K562 (cell line): ENCODE results near the gene ALG5. TPM values are rescaled to one million over a fixed set of nuclear protein-coding genes. Genes with fewer than 3 reads are reported as not detected.
A peak's percentile ranks its signal among the peaks of the same experiment; 100 is the strongest.

ENCODE experiments used
- ATAC-seq: fragments of 200-7000 bp; cut with Tn5 transposase; 3 replicates; pipeline ENCODE4 v1.9.1; 2020; ENCODE audit warnings: moderate library complexity
- BruUV-seq: library from RNA; stranded (reverse); fragments of 400-500 nt; replicated peaks from 2 replicates; lab custom pipeline; 2021; lab: Mats Ljungman, UMichigan
- CTCF ChIA-PET: fragments of 300-600 bp; formaldehyde crosslinking; extraction: SDS; loops from one replicate; lab custom pipeline; 2021; ENCODE audit warnings: low intra/inter-chr PET ratio; lab: Yijun Ruan, JAX
- POLR2A ChIA-PET: fragments of 300-600, 350-650 bp; sonication (Branson Sonifier 250); formaldehyde crosslinking; extraction: SDS; loops from one replicate; lab custom pipeline; 2021; ENCODE audit warnings: antibody characterized with exemption, inconsistent platforms; lab: Yijun Ruan, JAX
- DNase-seq, 4 experiments: peaks; one replicate each; pipeline versions ENCODE4 v3.0.0 to v3.0.0-alpha.2; 2011 to 2018; ENCODE audit warnings: low spot score in 3 of 4, mixed read lengths in 3 of 4; ENCODE audit errors: extremely low read depth in 1 of 4
- FAIRE-seq: peaks from 2 replicates; lab custom pipeline; 2011; peaks lifted over from hg19 to GRCh38; lab: Jason Lieb, UNC
- H2AFZ ChIP-seq: 2 replicates; pipeline ENCODE4 v1.6.0; 2011; ENCODE audit warnings: low read depth, low read length, control low read depth, inconsistent platforms
- H3K27ac ChIP-seq: fragments of 200-600 bp; 3 replicates; pipeline ENCODE4 v1.8.0; 2011; ENCODE audit warnings: low read depth, mild to moderate bottlenecking, control low read depth, inconsistent platforms, low read length, moderate library complexity, mixed read lengths; ENCODE audit errors: extremely low read depth
- H3K27me3 ChIP-seq, 2 experiments: fragments of 300-600 bp in 1 of 2; 2 replicates in 1 of 2; 3 replicates in 1 of 2; pipeline versions ENCODE4 v1.6.0 to v1.8.0; 2011; ENCODE audit warnings: inconsistent platforms in 2 of 2, low read length in 2 of 2, mild to moderate bottlenecking in 1 of 2, mixed read lengths in 1 of 2, moderate library complexity in 1 of 2; ENCODE audit not compliant: control insufficient read depth in 2 of 2, insufficient read depth in 2 of 2
- H3K36me3 ChIP-seq: fragments of 300-600 bp; 3 replicates; pipeline ENCODE4 v1.8.0; 2011; ENCODE audit warnings: mild to moderate bottlenecking, low read length, inconsistent platforms; ENCODE audit not compliant: control insufficient read depth, insufficient read depth
- H3K4me1 ChIP-seq, 2 experiments: fragments of 200-600 bp in 1 of 2; replicated peaks in 1 of 2; 2 replicates in 1 of 2; 3 replicates in 1 of 2; pipeline versions ENCODE4 v1.5.1 to v1.8.0; 2011; ENCODE audit warnings: inconsistent platforms in 2 of 2, low read length in 2 of 2, mild to moderate bottlenecking in 1 of 2, mixed read lengths in 1 of 2, moderate library complexity in 1 of 2; ENCODE audit not compliant: control insufficient read depth in 2 of 2, insufficient read depth in 2 of 2
- H3K4me2 ChIP-seq: 2 replicates; pipeline ENCODE4 v1.6.1; 2011; ENCODE audit warnings: low read length, control low read depth, inconsistent platforms, mixed read lengths; ENCODE audit not compliant: insufficient read depth
- H3K4me3 ChIP-seq: fragments of 200-600 bp; sonication (generic), shearing (Covaris generic); 2 replicates; pipeline ENCODE4 v1.5.1; 2016; ENCODE audit warnings: control low read depth, inconsistent platforms
- H3K79me2 ChIP-seq: fragments of 200-600 bp; 3 replicates; pipeline ENCODE4 v1.8.0; 2011; ENCODE audit warnings: low read length, inconsistent platforms; ENCODE audit not compliant: control insufficient read depth, insufficient read depth
- H3K9ac ChIP-seq, 2 experiments: 2 replicates each; pipeline versions ENCODE4 v1.6.0 to v1.6.1; 2011; ENCODE audit warnings: low read depth in 2 of 2, low read length in 2 of 2, control low read depth in 1 of 2, inconsistent platforms in 1 of 2, mild to moderate bottlenecking in 1 of 2, mixed read lengths in 1 of 2; ENCODE audit not compliant: insufficient read depth in 1 of 2
- H3K9me1 ChIP-seq: one replicate; pipeline ENCODE4 v1.6.0; 2011; ENCODE audit warnings: inconsistent platforms, mild to moderate bottlenecking, low read length, moderate library complexity; ENCODE audit not compliant: control insufficient read depth, insufficient read depth
- H3K9me3 ChIP-seq: replicated peaks from 2 replicates; pipeline ENCODE4 v1.5.1; 2011; ENCODE audit warnings: low read depth, low read length, inconsistent platforms; ENCODE audit not compliant: control insufficient read depth, insufficient read depth
- H4K20me1 ChIP-seq: replicated peaks from 2 replicates; pipeline ENCODE4 v1.6.1; 2011; ENCODE audit warnings: low read length, inconsistent platforms, mixed read lengths; ENCODE audit not compliant: control insufficient read depth, insufficient read depth
- ATF3 ChIP-seq, 2 experiments: fragments of 450-650 bp in 1 of 2; sonication (generic) in 1 of 2; formaldehyde crosslinking in 1 of 2; IDR thresholded peaks in 1 of 2; conservative IDR thresholded peaks in 1 of 2; 2 replicates each; pipeline versions ENCODE4 v1.6.1 to v1.8.1; 2016 to 2023; ENCODE audit warnings: mild to moderate bottlenecking in 2 of 2, moderate library complexity in 2 of 2, inconsistent platforms in 1 of 2, missing genetic modification reagents in 1 of 2
- CREM ChIP-seq: IDR thresholded peaks from 2 replicates; pipeline ENCODE4 v1.6.1; 2014; ENCODE audit warnings: antibody characterized with exemption, low read depth
- IRF1 ChIP-seq: sonication (generic); formaldehyde crosslinking; IDR thresholded peaks from 2 replicates; pipeline ENCODE4 v1.8.0; 2022; ENCODE audit warnings: missing genetic modification reagents, mild to moderate bottlenecking, borderline replicate concordance
- MTA1 ChIP-seq: fragments of 450-650 bp; IDR thresholded peaks from 2 replicates; pipeline ENCODE4 v1.6.1; 2017; ENCODE audit warnings: borderline replicate concordance
- SPI1 ChIP-seq: IDR thresholded peaks from 2 replicates; pipeline ENCODE4 v1.6.1; 2011; ENCODE audit warnings: low read depth, low read length, control low read depth, borderline replicate concordance
- ZBTB34 ChIP-seq: fragments of 250-450 bp; sonication (Bioruptor Pico); IDR thresholded peaks from 2 replicates; pipeline ENCODE4 v1.8.0; 2021; ENCODE audit warnings: mild to moderate bottlenecking, moderate library complexity
- ZHX1 ChIP-seq: fragments of 150-350 bp; conservative IDR thresholded peaks from 2 replicates; pipeline ENCODE4 v1.6.1; 2014; ENCODE audit warnings: low read length
- ZNF316 ChIP-seq: fragments of 450-650 bp; IDR thresholded peaks from 2 replicates; pipeline ENCODE4 v1.6.1; 2016
- WGBS: fragments of 100-300 bp; shearing (Covaris generic); methylation state at CpG from one replicate; pipeline ENCODE4 v1.1.6; 2016; ENCODE audit warnings: low coverage, mixed read lengths; ENCODE audit not compliant: insufficient coverage; ENCODE audit errors: missing lambda C conversion rate; 5-methylcytosine and 5-hydroxymethylcytosine counted together
- in situ Hi-C: fragments of 300-500 bp; cut with MboI; formaldehyde crosslinking; loops from 4 replicates; pipeline ENCODE4 v1.15.0; 2018; ENCODE audit warnings: inconsistent platforms, mixed read lengths
- intact Hi-C: fragments of 100-400 bp; cut with micrococcal nuclease; formaldehyde crosslinking; loops from 2 replicates; pipeline ENCODE4 v1.14.2; 2022
- polyA plus RNA-seq, 8 experiments: library from polyadenylated mRNA; depleted of rRNA in 4 of 8; stranded (reverse) in 5 of 8; unstranded in 3 of 8; fragments of >200 nt; fragmentation: Nextera tagmentation in 2 of 8; fragmentation: Illumina TruSeq in 1 of 8; extraction: Ambion mirVana in 2 of 8; extraction: Trizol in 1 of 8; gene quantifications; 2 replicates each; pipeline versions ENCODE4 v1.2.1 to v1.2.3, GENCODE V29; 2011 to 2014; ENCODE audit warnings: inconsistent platforms in 1 of 8, missing spikeins in 1 of 8
- total RNA-seq, 7 experiments: library from RNA; depleted of rRNA in 6 of 7; stranded (reverse); fragments of >200 nt in 6 of 7; fragmentation: Illumina TruSeq in 2 of 7; extraction: Trizol in 2 of 7; gene quantifications; 2 replicates each; pipeline versions ENCODE4 v1.2.1 to v1.2.3, GENCODE V29; 2011 to 2021; ENCODE audit warnings: low replicate concordance in 1 of 7

Gene ALG5
- total and polyA plus RNA-seq, 9 of the 15 experiments (the other 6 are each of a cell fraction or from before 2014, with no cell fraction given), result 33.6 to 80.5 (median 48.2) TPM

- peaks cover 42% of the 10 kb centered on the region for H3K36me3 ChIP-seq
- H3K4me1 ChIP-seq, result no peaks in the 10 kb centered on the region
- H4K20me1 ChIP-seq, result no peaks in the 10 kb centered on the region
- H3K9me1 ChIP-seq, result no peaks in the 10 kb centered on the region
- H3K27ac ChIP-seq, result no peak overlapping the region
- TF ChIP-seq SPI1 (peak; percentile 69), MTA1 (no peak)
- ChIA-PET CTCF (no interaction called here), POLR2A (interaction anchor here (1.1 to 1.2 kb wide), 2 partner anchors 9 to 13 kb away, joined by 3 read pairs; no protein-coding TSS in a partner anchor)
- no peak for FAIRE-seq
- intact Hi-C loops (no loop called here), in situ Hi-C loops (no loop called here)
- no peak for DNase-seq
- no peaks in the 10 kb centered on the region for H3K79me2 ChIP-seq
- no peaks in the 10 kb centered on the region for H3K27me3 ChIP-seq
- H2AFZ ChIP-seq, result no peak overlapping the region
- no peak overlapping the region for H3K9ac ChIP-seq
- no peak overlapping the region for H3K4me3 ChIP-seq
- no peaks in the 10 kb centered on the region for H3K9me3 ChIP-seq
- 94% methylated on average over 4 of the region's 5 CpGs for WGBS
- BruUV-seq, result no TSS peak
- no peak for ATAC-seq
- H3K4me2 ChIP-seq, result no peak overlapping the region
These were observed 25.4 kb downstream of the ALG5 start for GRCh38 chr13:36973621-36974295.

- H3K9me3 ChIP-seq, result no peaks in the 10 kb centered on the region
- 83% methylated on average over 1 of the region's 1 CpG for WGBS
- H2AFZ ChIP-seq, result no peak overlapping the region
- no peaks in the 10 kb centered on the region for H3K79me2 ChIP-seq
- no peaks in the 10 kb centered on the region for H3K9me1 ChIP-seq
- no TSS peak for BruUV-seq
- no peaks in the 10 kb centered on the region for H3K27me3 ChIP-seq
- no peak overlapping the region for H3K4me3 ChIP-seq
- DNase-seq (no peak), ATAC-seq (no peak), FAIRE-seq (no peak)
- no peak overlapping the region for H3K4me2 ChIP-seq
- CTCF ChIA-PET, result no interaction called here
- H3K4me1 ChIP-seq, result no peaks in the 10 kb centered on the region
- H3K36me3 ChIP-seq, result peaks cover 49% of the 10 kb centered on the region
- in situ Hi-C loops (no loop called here), intact Hi-C loops (no loop called here)
- no peak overlapping the region for H3K9ac ChIP-seq
- H3K27ac ChIP-seq, result no peak overlapping the region
- H4K20me1 ChIP-seq, result no peaks in the 10 kb centered on the region
- POLR2A ChIA-PET, result interaction anchor here (1.2 kb wide), 1 partner anchor 14 kb away, joined by 3 read pairs; no protein-coding TSS in a partner anchor
- no peak for TF ChIP-seq IRF1 (CRISPR knock-in tag)
- TF ChIP-seq ZBTB34, result no peak
- no peak for TF ChIP-seq CREM
- TF ChIP-seq ATF3 (IDR thresholded peaks at IDR 0.05), result peak; percentile 40; the same call in 1 of the 2 replicates
- TF ChIP-seq ATF3 (CRISPR knock-in tag; conservative IDR thresholded peaks at IDR 0.05), result no peak
- peak; percentile 88 for TF ChIP-seq ZNF316
- no peak for TF ChIP-seq ZHX1
These were observed 26.1 kb downstream of the ALG5 start for GRCh38 chr13:36973009-36973408.
